ENCODE data around the gene TRIM39. TPM values are rescaled to one million over a fixed set of nuclear protein-coding genes. Genes with fewer than 3 reads are reported as not detected.

Gene TRIM39
- total and polyA plus RNA-seq, 9 of the 15 experiments (the other 6 are each of a cell fraction or from before 2014, with no cell fraction given): 5.6 to 17.7 (median 12.8) TPM

GRCh38 chr6:30341218-30341617 is 14.5 kb downstream of the TRIM39 start:
- intact Hi-C loops (cut with micrococcal nuclease): loop anchor here (10.0 kb wide), 1 partner anchor 276 kb away; the partner anchor contains the start of genes POLR1H and PPP1R11
- Histone ChIP-seq H3K36me3 (ENCODE audit: control insufficient read depth, insufficient read depth, low read length) (peaks cover 66% of the 10 kb centered on the region), H4K20me1 (replicated peaks; ENCODE audit: control insufficient read depth, insufficient read depth, low read length) (no peaks in the 10 kb centered on the region), H3K4me1 (replicated peaks in 1 of 2; ENCODE audit: control insufficient read depth in 2 of 2, insufficient read depth in 2 of 2, low read length in 2 of 2) (peaks cover 38 to 55% of the 10 kb centered on the region in 2 experiments), H3K4me3 (no peak overlapping the region), H3K9me1 (ENCODE audit: control insufficient read depth, insufficient read depth, low read length) (no peaks in the 10 kb centered on the region), H3K9ac (ENCODE audit: insufficient read depth in 1 of 2, low read depth in 2 of 2, low read length in 2 of 2) (no peak overlapping the region), H3K4me2 (ENCODE audit: insufficient read depth, low read length) (peak overlapping the region; percentile 5; the same call in 1 of the 2 replicates), H3K79me2 (ENCODE audit: control insufficient read depth, insufficient read depth, low read length) (peaks cover 12% of the 10 kb centered on the region), H3K9me3 (replicated peaks; ENCODE audit: control insufficient read depth, insufficient read depth, low read depth, low read length) (no peaks in the 10 kb centered on the region), H3K27ac (ENCODE audit: extremely low read depth, low read depth, low read length) (peak overlapping the region; percentile 45), H3K27me3 (ENCODE audit: control insufficient read depth in 2 of 2, insufficient read depth in 2 of 2, low read length in 2 of 2) (no peaks in the 10 kb centered on the region), H2AFZ (ENCODE audit: low read depth, low read length) (no peak overlapping the region)
- ATAC-seq: no peak
- BruUV-seq (replicated peaks): no TSS peak
- ChIA-PET POLR2A (interaction anchor here (1.6 to 3.2 kb wide), 2 partner anchors 15 to 17 kb away, joined by 4 to 15 read pairs; partner anchors contain the start of gene TRIM39), CTCF (ENCODE audit: low intra/inter-chr PET ratio) (no interaction called here)
- WGBS (ENCODE audit: insufficient coverage, low coverage, missing lambda C conversion rate): 10% methylated on average over 3 of the region's 3 CpGs
- in situ Hi-C loops (cut with MboI): no loop called here
- FAIRE-seq: no peak
- peak in 2 of 4 experiments; percentile 41 to 58 for DNase-seq (ENCODE audit: extremely low read depth in 1 of 4, low spot score in 3 of 4)
- 0 out of 2 replicates have a peak, but pooled peaks have one; percentile 42 for TF ChIP-seq GTF2E2 (tag; IDR thresholded peaks at IDR 0.05)
- no peak for TF ChIP-seq PHF20 (IDR thresholded peaks at IDR 0.05; ENCODE audit: partially characterized antibody)
- TF ChIP-seq STAT5A (IDR thresholded peaks at IDR 0.05; ENCODE audit: borderline replicate concordance, low read length): 0 out of 2 replicates have a peak, but pooled peaks have one; percentile 21
- no peak for TF ChIP-seq PURB (CRISPR knock-in tag; IDR thresholded peaks at IDR 0.05; ENCODE audit: low read depth)
- TF ChIP-seq CBFA2T2 (conservative IDR thresholded peaks at IDR 0.05): peak; percentile 62
- peak; percentile 71 for TF ChIP-seq CBFA2T3 (IDR thresholded peaks at IDR 0.05)
- peak; percentile 35 for TF ChIP-seq PKNOX1 (IDR thresholded peaks at IDR 0.05)
- TF ChIP-seq ESRRA (IDR thresholded peaks at IDR 0.05; ENCODE audit: borderline replicate concordance, low read depth): 0 out of 2 replicates have a peak, but pooled peaks have one; percentile 29
- no peak for TF ChIP-seq C11orf30 (IDR thresholded peaks at IDR 0.05; ENCODE audit: low read depth)
- TF ChIP-seq ZEB2 (IDR thresholded peaks at IDR 0.05): peak; percentile 61
- TF ChIP-seq NCOA2 (IDR thresholded peaks at IDR 0.05; ENCODE audit: partially characterized antibody in 2 of 2): no peak
- peak; percentile 84 for TF ChIP-seq CTBP1 (IDR thresholded peaks at IDR 0.05; ENCODE audit: borderline replicate concordance)
- TF ChIP-seq TEAD4 (IDR thresholded peaks at IDR 0.05; ENCODE audit: low read length): peak; percentile 41; the same call in 1 of the 2 replicates
- no peak for TF ChIP-seq TEAD4 (CRISPR knock-in tag; IDR thresholded peaks at IDR 0.05; ENCODE audit: borderline replicate concordance)
- peak; percentile 55 for TF ChIP-seq EP300 (IDR thresholded peaks at IDR 0.05; ENCODE audit: low read length)
- peak in 1 of 2 experiments; percentile 65; a peak in 1 of 4 replicates for TF ChIP-seq FOXA3 (CRISPR knock-in tag; conservative IDR thresholded peaks at IDR 0.05 in 1 of 2, IDR thresholded peaks at IDR 0.05 in 1 of 2)
- peak; percentile 87 for TF ChIP-seq HMBOX1 (IDR thresholded peaks at IDR 0.05)
- no peak for TF ChIP-seq MEF2D (tag; conservative IDR thresholded peaks at IDR 0.05; ENCODE audit: low read depth)
- TF ChIP-seq RBM25 (IDR thresholded peaks at IDR 0.05; ENCODE audit: low read depth, low read length, severe bottlenecking): peak; percentile 78
- no peak for TF ChIP-seq PBX2 (CRISPR knock-in tag; IDR thresholded peaks at IDR 0.05; ENCODE audit: low read depth)
- TF ChIP-seq PBX2 (tag; conservative IDR thresholded peaks at IDR 0.05; ENCODE audit: low read depth): 0 out of 2 replicates have a peak, but pooled peaks have one; percentile 11
